ENCODE data around the gene FADS6.

Gene FADS6

DNA sequence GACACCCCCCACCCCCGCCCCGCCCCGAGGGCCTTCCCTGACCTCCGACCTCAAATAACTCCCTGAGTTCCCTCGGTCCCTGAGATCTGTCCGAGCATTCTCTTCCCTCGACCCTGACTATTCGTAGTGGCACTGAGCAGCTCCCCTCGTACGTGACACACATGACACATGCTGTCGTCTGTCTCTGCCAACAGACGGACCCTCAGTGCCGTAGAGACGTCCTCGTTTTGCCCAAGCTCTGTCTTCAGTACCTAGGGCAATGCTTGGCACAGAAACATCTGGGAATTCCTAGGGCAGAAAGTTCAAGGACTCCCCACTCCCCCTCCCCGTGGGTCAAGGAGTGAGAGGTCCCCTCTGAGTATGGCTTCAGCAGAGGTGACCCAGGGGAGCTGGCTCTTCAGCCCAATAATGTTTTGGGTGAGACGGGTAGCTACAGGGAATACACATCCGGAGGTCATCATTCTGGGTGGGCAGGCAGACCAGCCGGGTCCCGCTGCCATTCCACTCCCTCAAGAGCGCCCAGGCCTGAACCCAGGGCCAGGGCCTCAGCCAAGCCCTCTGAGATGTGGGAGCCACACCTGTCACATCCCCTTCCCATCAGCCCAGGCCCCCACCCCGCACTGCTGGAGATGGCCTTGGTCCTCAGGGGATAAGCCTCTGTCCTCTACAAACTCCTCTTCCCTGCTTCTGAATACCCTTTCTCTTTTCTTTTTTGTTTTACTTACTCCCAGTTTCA is 671 bp upstream of the FADS6 start:
- no peak for TF ChIP-seq SIN3A (IDR thresholded peaks at IDR 0.05; ENCODE audit: borderline replicate concordance, insufficient read depth, low read length)
- TF ChIP-seq TAF1 (IDR thresholded peaks at IDR 0.05; ENCODE audit: borderline replicate concordance, insufficient read depth, low read length), result no peak
- TF ChIP-seq POLR2AphosphoS5 (IDR thresholded peaks at IDR 0.05; ENCODE audit: low read depth, low read length), result no peak
- no peak for TF ChIP-seq REST (IDR thresholded peaks at IDR 0.05; ENCODE audit: insufficient read depth in 1 of 2, low read depth in 2 of 2, low read length in 2 of 2)
- TF ChIP-seq FOXP2 (optimal IDR thresholded peaks at IDR 0.05; ENCODE audit: borderline replicate concordance, extremely low read depth, extremely low read length, insufficient read depth), result no peak

DNA sequence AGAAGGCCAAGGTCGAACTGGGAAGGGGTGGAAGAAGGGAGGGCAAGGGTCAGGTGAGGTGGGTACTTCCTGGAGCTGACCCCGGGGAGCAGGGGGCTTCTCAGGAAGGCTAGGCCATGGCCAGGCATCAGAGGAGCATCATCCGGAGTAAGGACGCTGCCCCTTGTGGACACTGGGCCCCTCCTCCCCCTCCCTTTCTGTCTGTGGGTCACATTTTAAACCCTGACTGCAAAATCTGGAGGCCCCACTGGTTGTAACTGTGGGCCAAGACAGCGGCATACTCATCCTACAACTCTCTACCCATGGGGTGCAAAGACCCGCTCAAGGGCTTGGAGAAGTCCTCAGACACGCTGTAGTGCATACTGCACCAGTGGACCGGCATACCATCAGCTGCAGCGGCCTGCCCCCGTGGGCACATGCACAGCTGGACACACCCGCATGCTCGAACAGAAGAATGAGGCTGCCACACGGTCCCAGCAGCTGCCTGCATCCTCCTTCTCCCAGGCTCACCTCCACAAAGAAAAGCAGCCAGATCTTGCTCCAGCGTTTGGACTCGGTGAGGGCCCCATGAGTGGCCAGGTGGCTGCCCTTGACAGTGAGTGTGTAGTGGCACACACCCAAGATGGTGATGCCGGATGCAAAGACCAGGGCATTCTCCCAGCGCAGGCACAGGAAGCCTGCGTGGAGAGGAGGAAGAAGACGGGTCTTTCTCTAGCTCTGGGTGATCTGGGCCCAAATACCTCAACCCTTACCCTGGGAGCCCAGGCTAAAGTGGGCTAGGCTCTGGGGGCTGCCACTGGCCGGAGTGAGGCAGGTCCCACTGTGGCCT is 1.2 kb downstream of the FADS6 start:
- TF ChIP-seq REST (IDR thresholded peaks at IDR 0.05; ENCODE audit: insufficient read depth in 1 of 2, low read depth in 2 of 2, low read length in 2 of 2) (no peak), SIN3A (IDR thresholded peaks at IDR 0.05; ENCODE audit: borderline replicate concordance, insufficient read depth, low read length) (no peak), FOXP2 (optimal IDR thresholded peaks at IDR 0.05; ENCODE audit: borderline replicate concordance, extremely low read depth, extremely low read length, insufficient read depth) (no peak), POLR2AphosphoS5 (IDR thresholded peaks at IDR 0.05; ENCODE audit: low read depth, low read length) (no peak), TAF1 (IDR thresholded peaks at IDR 0.05; ENCODE audit: borderline replicate concordance, insufficient read depth, low read length) (no peak)

- TF ChIP-seq REST (IDR thresholded peaks at IDR 0.05; ENCODE audit: insufficient read depth in 1 of 2, low read depth in 2 of 2, low read length in 2 of 2), result no peak
- TF ChIP-seq SIN3A (IDR thresholded peaks at IDR 0.05; ENCODE audit: borderline replicate concordance, insufficient read depth, low read length), result no peak
- no peak for TF ChIP-seq TAF1 (IDR thresholded peaks at IDR 0.05; ENCODE audit: borderline replicate concordance, insufficient read depth, low read length)
- TF ChIP-seq POLR2AphosphoS5 (IDR thresholded peaks at IDR 0.05; ENCODE audit: low read depth, low read length), result no peak
- TF ChIP-seq FOXP2 (optimal IDR thresholded peaks at IDR 0.05; ENCODE audit: borderline replicate concordance, extremely low read depth, extremely low read length, insufficient read depth), result no peak
These were observed 2.9 kb downstream of the FADS6 start for GRCh38 chr17:74890554-74890953.

GRCh38 chr17:74888469-74888868 is 5.0 kb downstream of the FADS6 start:
- TF ChIP-seq TAF1 (IDR thresholded peaks at IDR 0.05; ENCODE audit: borderline replicate concordance, insufficient read depth, low read length) (no peak), FOXP2 (optimal IDR thresholded peaks at IDR 0.05; ENCODE audit: borderline replicate concordance, extremely low read depth, extremely low read length, insufficient read depth) (no peak), REST (IDR thresholded peaks at IDR 0.05; ENCODE audit: insufficient read depth in 1 of 2, low read depth in 2 of 2, low read length in 2 of 2) (no peak), POLR2AphosphoS5 (IDR thresholded peaks at IDR 0.05; ENCODE audit: low read depth, low read length) (no peak), SIN3A (IDR thresholded peaks at IDR 0.05; ENCODE audit: borderline replicate concordance, insufficient read depth, low read length) (no peak)
